ENCODE data around the gene CD79A.

GRCh38 chr19:41850381-41850780 lies 26.7 kb upstream of the CD79A start:
- TF ChIP-seq EZH2 (IDR thresholded peaks at IDR 0.05; ENCODE audit: low read depth): no peak
- TF ChIP-seq CTCF (conservative IDR thresholded peaks at IDR 0.05): no peak

Measured in PC-9 (cell line).